Fibroblast of peridontal ligament (primary cell): ENCODE data around the gene VPS16.

Experiments
- DNase-seq: peaks from one replicate; pipeline ENCODE4 v3.0.0-alpha.2; 2010; ENCODE audit errors: extremely low read depth

VPS16 gene

DNA sequence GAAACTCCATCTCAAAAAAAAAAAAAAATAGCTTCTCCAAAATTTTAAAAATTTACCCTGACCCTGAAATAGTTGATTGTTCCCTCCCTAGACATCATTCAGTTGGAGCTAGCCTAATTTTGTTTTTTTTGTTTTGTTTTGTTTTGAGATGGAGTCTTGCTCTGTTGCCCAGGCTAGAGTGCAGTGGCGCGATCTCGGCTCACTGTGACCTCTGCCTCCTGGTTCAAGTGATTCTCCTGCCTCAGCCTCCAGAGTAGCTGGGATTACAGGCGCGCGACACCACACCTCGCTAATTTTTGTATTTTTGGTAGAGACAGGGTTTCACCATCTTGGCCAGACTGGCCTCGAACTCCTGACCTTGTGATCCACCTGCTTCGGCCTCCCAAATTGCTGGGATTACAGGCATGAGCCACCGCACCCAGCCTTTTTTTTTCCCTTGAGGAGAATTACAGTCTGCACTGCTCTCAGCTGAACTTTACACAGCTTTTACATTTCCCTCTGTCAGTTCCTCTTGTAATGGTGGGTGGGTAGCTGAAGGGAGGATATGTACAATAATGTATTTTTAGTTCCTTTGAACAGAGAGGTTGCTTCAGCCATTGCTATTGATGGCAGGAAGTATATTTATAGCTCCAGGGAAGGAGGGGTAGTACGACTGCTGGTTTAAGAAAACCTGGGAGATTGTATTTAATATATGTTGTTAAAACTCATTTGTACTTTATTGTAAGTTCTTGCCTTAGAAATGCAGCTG lies 60.5 kb downstream of the VPS16 start:
- no peak for DNase-seq

DNA sequence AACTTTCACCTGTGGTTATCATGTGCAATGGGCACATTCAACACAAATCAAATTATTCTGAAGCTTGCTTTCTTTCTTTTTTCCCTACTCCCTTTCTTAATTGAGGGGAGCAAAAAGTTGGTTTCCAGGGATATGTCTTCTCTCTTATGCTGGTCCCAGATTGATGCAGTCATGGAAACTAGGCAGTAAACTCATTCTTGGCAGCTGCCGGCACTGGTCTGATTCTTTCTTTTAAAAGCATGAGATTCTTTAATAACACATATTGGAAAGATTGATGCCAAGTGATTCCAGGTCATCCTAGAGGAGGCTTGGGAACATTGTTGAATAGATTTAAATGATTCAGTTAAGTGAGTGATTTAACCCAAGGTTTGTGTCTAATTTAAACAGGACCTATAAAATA lies 61.7 kb downstream of the VPS16 start:
- no peak for DNase-seq

- DNase-seq, result no peak
Measured at GRCh38 chr20:2902818-2903217, 62.3 kb downstream of the VPS16 start.

GRCh38 chr20:2903686-2904085 lies 63.1 kb downstream of the VPS16 start:
- no peak for DNase-seq

GRCh38 chr20:2907519-2907918 lies 67.0 kb downstream of the VPS16 start:
- DNase-seq, result peak; percentile 25

- DNase-seq, result no peak
Measured at GRCh38 chr20:2909953-2910352, 69.4 kb downstream of the VPS16 start.

DNA sequence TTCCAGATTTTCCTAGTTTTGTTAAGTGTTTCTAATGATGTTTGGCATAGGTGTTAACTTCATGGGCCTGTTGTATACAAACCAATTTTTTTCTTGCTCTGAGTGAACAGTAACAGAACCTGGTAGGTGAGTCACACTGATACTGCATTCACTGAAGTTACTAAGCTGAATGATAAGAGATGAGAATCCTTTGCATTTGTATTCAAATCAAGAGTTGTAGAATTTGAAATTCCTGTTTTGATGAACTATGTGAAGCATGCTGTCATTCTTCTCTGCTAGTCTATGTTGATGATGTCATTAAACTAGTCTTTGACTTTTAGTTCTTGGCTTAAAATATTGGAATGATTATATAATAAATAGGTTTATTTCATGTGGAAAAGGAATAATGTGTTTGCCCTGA lies 70.7 kb downstream of the VPS16 start:
- no peak for DNase-seq

- no peak for DNase-seq
Measured at GRCh38 chr20:2914160-2914559, 73.6 kb downstream of the VPS16 start.
